K562 (cell line): ENCODE measurements around the gene YPEL2. TPM values are rescaled to one million over a fixed set of nuclear protein-coding genes. Genes with fewer than 3 reads are reported as not detected.

Source experiments
- ATAC-seq: fragments of 200-7000 bp; cut with Tn5 transposase; 3 replicates; pipeline ENCODE4 v1.9.1; 2020; ENCODE audit warnings: moderate library complexity
- BruUV-seq: library from RNA; stranded (reverse); fragments of 400-500 nt; replicated peaks from 2 replicates; lab custom pipeline; 2021; lab: Mats Ljungman, UMichigan
- CTCF ChIA-PET: fragments of 300-600 bp; formaldehyde crosslinking; extraction: SDS; loops from one replicate; lab custom pipeline; 2021; ENCODE audit warnings: low intra/inter-chr PET ratio; lab: Yijun Ruan, JAX
- POLR2A ChIA-PET: fragments of 300-600, 350-650 bp; sonication (Branson Sonifier 250); formaldehyde crosslinking; extraction: SDS; loops from one replicate; lab custom pipeline; 2021; ENCODE audit warnings: antibody characterized with exemption, inconsistent platforms; lab: Yijun Ruan, JAX
- DNase-seq, 4 experiments: peaks; one replicate each; pipeline versions ENCODE4 v3.0.0 to v3.0.0-alpha.2; 2011 to 2018; ENCODE audit warnings: low spot score in 3 of 4, mixed read lengths in 3 of 4; ENCODE audit errors: extremely low read depth in 1 of 4
- FAIRE-seq: peaks from 2 replicates; lab custom pipeline; 2011; peaks lifted over from hg19 to GRCh38; lab: Jason Lieb, UNC
- H2AFZ ChIP-seq: 2 replicates; pipeline ENCODE4 v1.6.0; 2011; ENCODE audit warnings: low read depth, low read length, control low read depth, inconsistent platforms
- H3K27ac ChIP-seq: fragments of 200-600 bp; 3 replicates; pipeline ENCODE4 v1.8.0; 2011; ENCODE audit warnings: low read depth, mild to moderate bottlenecking, control low read depth, inconsistent platforms, low read length, moderate library complexity, mixed read lengths; ENCODE audit errors: extremely low read depth
- H3K27me3 ChIP-seq, 2 experiments: fragments of 300-600 bp in 1 of 2; 2 replicates in 1 of 2; 3 replicates in 1 of 2; pipeline versions ENCODE4 v1.6.0 to v1.8.0; 2011; ENCODE audit warnings: inconsistent platforms in 2 of 2, low read length in 2 of 2, mild to moderate bottlenecking in 1 of 2, mixed read lengths in 1 of 2, moderate library complexity in 1 of 2; ENCODE audit not compliant: control insufficient read depth in 2 of 2, insufficient read depth in 2 of 2
- H3K36me3 ChIP-seq: fragments of 300-600 bp; 3 replicates; pipeline ENCODE4 v1.8.0; 2011; ENCODE audit warnings: mild to moderate bottlenecking, low read length, inconsistent platforms; ENCODE audit not compliant: control insufficient read depth, insufficient read depth
- H3K4me1 ChIP-seq, 2 experiments: fragments of 200-600 bp in 1 of 2; replicated peaks in 1 of 2; 2 replicates in 1 of 2; 3 replicates in 1 of 2; pipeline versions ENCODE4 v1.5.1 to v1.8.0; 2011; ENCODE audit warnings: inconsistent platforms in 2 of 2, low read length in 2 of 2, mild to moderate bottlenecking in 1 of 2, mixed read lengths in 1 of 2, moderate library complexity in 1 of 2; ENCODE audit not compliant: control insufficient read depth in 2 of 2, insufficient read depth in 2 of 2
- H3K4me2 ChIP-seq: 2 replicates; pipeline ENCODE4 v1.6.1; 2011; ENCODE audit warnings: low read length, control low read depth, inconsistent platforms, mixed read lengths; ENCODE audit not compliant: insufficient read depth
- H3K4me3 ChIP-seq: fragments of 200-600 bp; sonication (generic), shearing (Covaris generic); 2 replicates; pipeline ENCODE4 v1.5.1; 2016; ENCODE audit warnings: control low read depth, inconsistent platforms
- H3K79me2 ChIP-seq: fragments of 200-600 bp; 3 replicates; pipeline ENCODE4 v1.8.0; 2011; ENCODE audit warnings: low read length, inconsistent platforms; ENCODE audit not compliant: control insufficient read depth, insufficient read depth
- H3K9ac ChIP-seq, 2 experiments: 2 replicates each; pipeline versions ENCODE4 v1.6.0 to v1.6.1; 2011; ENCODE audit warnings: low read depth in 2 of 2, low read length in 2 of 2, control low read depth in 1 of 2, inconsistent platforms in 1 of 2, mild to moderate bottlenecking in 1 of 2, mixed read lengths in 1 of 2; ENCODE audit not compliant: insufficient read depth in 1 of 2
- H3K9me1 ChIP-seq: one replicate; pipeline ENCODE4 v1.6.0; 2011; ENCODE audit warnings: inconsistent platforms, mild to moderate bottlenecking, low read length, moderate library complexity; ENCODE audit not compliant: control insufficient read depth, insufficient read depth
- H3K9me3 ChIP-seq: replicated peaks from 2 replicates; pipeline ENCODE4 v1.5.1; 2011; ENCODE audit warnings: low read depth, low read length, inconsistent platforms; ENCODE audit not compliant: control insufficient read depth, insufficient read depth
- H4K20me1 ChIP-seq: replicated peaks from 2 replicates; pipeline ENCODE4 v1.6.1; 2011; ENCODE audit warnings: low read length, inconsistent platforms, mixed read lengths; ENCODE audit not compliant: control insufficient read depth, insufficient read depth
- ARID2 ChIP-seq: fragments of 450-650 bp; IDR thresholded peaks from 2 replicates; pipeline ENCODE4 v1.6.1; 2017; ENCODE audit warnings: antibody characterized with exemption, mild to moderate bottlenecking
- ATF1 ChIP-seq, 2 experiments: fragments of 450-650 bp in 1 of 2; IDR thresholded peaks; 2 replicates each; pipeline ENCODE4 v1.6.1; 2016; ENCODE audit warnings: missing compliant biosample characterization in 1 of 2, missing genetic modification characterization in 1 of 2
- CAMTA2 ChIP-seq: fragments of 250-450 bp; sonication (Bioruptor Pico); conservative IDR thresholded peaks from 2 replicates; pipeline ENCODE4 v1.5.1; 2022
- CC2D1A ChIP-seq: fragments of 450-650 bp; IDR thresholded peaks from 2 replicates; pipeline ENCODE4 v1.6.1; 2017; ENCODE audit warnings: mild to moderate bottlenecking
- DNMT1 ChIP-seq: fragments of 450-650 bp; IDR thresholded peaks from 2 replicates; pipeline ENCODE4 v1.6.1; 2016; ENCODE audit warnings: antibody characterized with exemption, mild to moderate bottlenecking
- ESRRA ChIP-seq: fragments of 450-650 bp; IDR thresholded peaks from 2 replicates; pipeline ENCODE4 v1.6.1; 2014; ENCODE audit warnings: low read depth, mild to moderate bottlenecking, moderate library complexity, borderline replicate concordance
- HMG20B ChIP-seq: fragments of 250-450 bp; sonication (Bioruptor Pico); IDR thresholded peaks from 2 replicates; pipeline ENCODE4 v1.5.0; 2021; ENCODE audit warnings: mild to moderate bottlenecking
- MEF2A ChIP-seq: IDR thresholded peaks from 2 replicates; pipeline ENCODE4 v1.6.1; 2011; ENCODE audit warnings: low read depth, mild to moderate bottlenecking, low read length, moderate library complexity; ENCODE audit not compliant: control insufficient read depth
- NCOA1 ChIP-seq: fragments of 450-650 bp; IDR thresholded peaks from 2 replicates; pipeline ENCODE4 v1.6.1; 2016; ENCODE audit warnings: low read depth
- NFXL1 ChIP-seq: fragments of 450-650 bp; formaldehyde crosslinking; IDR thresholded peaks from 2 replicates; pipeline ENCODE4 v1.4.0; 2021; ENCODE audit warnings: mild to moderate bottlenecking
- NR1H2 ChIP-seq: sonication (generic); formaldehyde crosslinking; IDR thresholded peaks from 2 replicates; pipeline ENCODE4 v1.4.0; 2020; ENCODE audit warnings: mild to moderate bottlenecking, missing genetic modification reagents
- RCOR1 ChIP-seq, 2 experiments: IDR thresholded peaks; 2 replicates each; pipeline ENCODE4 v1.6.1; 2012; ENCODE audit warnings: low read depth in 2 of 2, low read length in 2 of 2, borderline replicate concordance in 1 of 2, improper control_type of control experiment in 1 of 2
- ZNF445 ChIP-seq: fragments of 250-450 bp; sonication (Bioruptor Pico); IDR thresholded peaks from 2 replicates; pipeline ENCODE4 v1.4.0; 2020; ENCODE audit warnings: low read depth, mild to moderate bottlenecking, moderate library complexity
- WGBS: fragments of 100-300 bp; shearing (Covaris generic); methylation state at CpG from one replicate; pipeline ENCODE4 v1.1.6; 2016; ENCODE audit warnings: low coverage, mixed read lengths; ENCODE audit not compliant: insufficient coverage; ENCODE audit errors: missing lambda C conversion rate; 5-methylcytosine and 5-hydroxymethylcytosine counted together
- in situ Hi-C: fragments of 300-500 bp; cut with MboI; formaldehyde crosslinking; loops from 4 replicates; pipeline ENCODE4 v1.15.0; 2018; ENCODE audit warnings: inconsistent platforms, mixed read lengths
- intact Hi-C: fragments of 100-400 bp; cut with micrococcal nuclease; formaldehyde crosslinking; loops from 2 replicates; pipeline ENCODE4 v1.14.2; 2022
- polyA plus RNA-seq, 8 experiments: library from polyadenylated mRNA; depleted of rRNA in 4 of 8; stranded (reverse) in 5 of 8; unstranded in 3 of 8; fragments of >200 nt; fragmentation: Nextera tagmentation in 2 of 8; fragmentation: Illumina TruSeq in 1 of 8; extraction: Ambion mirVana in 2 of 8; extraction: Trizol in 1 of 8; gene quantifications; 2 replicates each; pipeline versions ENCODE4 v1.2.1 to v1.2.3, GENCODE V29; 2011 to 2014; ENCODE audit warnings: inconsistent platforms in 1 of 8, missing spikeins in 1 of 8
- total RNA-seq, 7 experiments: library from RNA; depleted of rRNA in 6 of 7; stranded (reverse); fragments of >200 nt in 6 of 7; fragmentation: Illumina TruSeq in 2 of 7; extraction: Trizol in 2 of 7; gene quantifications; 2 replicates each; pipeline versions ENCODE4 v1.2.1 to v1.2.3, GENCODE V29; 2011 to 2021; ENCODE audit warnings: low replicate concordance in 1 of 7
- TF ChIP-seq, protein P1 (sequence below), 2 experiments: IDR thresholded peaks; 2 replicates each; pipeline ENCODE4 v1.6.1; 2011; ENCODE audit warnings: borderline replicate concordance in 1 of 2, control low read depth in 1 of 2, low read depth in 1 of 2, low read length in 1 of 2, mild to moderate bottlenecking in 1 of 2, mixed read lengths in 1 of 2, moderate library complexity in 1 of 2; ENCODE audit not compliant: insufficient read depth in 1 of 2, insufficient read length in 1 of 2, poor library complexity in 1 of 2, severe bottlenecking in 1 of 2; ENCODE audit errors: extremely low read depth in 1 of 2

The YPEL2 gene
- total and polyA plus RNA-seq, 9 of the 15 experiments (the other 6 are each of a cell fraction or from before 2014, with no cell fraction given), result 0.11 to 2.4 (median 0.47) TPM

DNA sequence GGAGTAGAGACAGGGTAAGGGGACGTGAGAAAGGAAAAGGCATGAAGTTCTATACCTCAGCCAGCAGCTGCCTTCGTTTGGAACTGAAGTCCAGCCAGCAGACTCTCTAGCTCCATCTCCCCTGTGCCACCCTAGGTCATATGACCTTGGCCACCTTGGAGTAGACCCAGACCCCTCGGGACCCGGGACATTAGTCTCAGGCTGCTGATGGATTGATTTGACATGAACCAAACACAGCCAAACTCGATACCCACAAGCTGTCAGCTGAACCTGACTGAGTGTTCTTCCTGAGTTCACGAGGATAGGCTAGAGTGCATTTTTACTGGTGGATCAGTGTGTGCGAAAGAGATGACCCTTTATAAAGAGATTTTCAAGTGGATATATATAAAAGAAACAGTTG, 68.5 kb downstream of the YPEL2 start:
- no peaks in the 10 kb centered on the region for H3K79me2 ChIP-seq
- no peak for FAIRE-seq
- H3K9me1 ChIP-seq, result no peaks in the 10 kb centered on the region
- 7% methylated on average over 6 of the region's 7 CpGs for WGBS
- no peak for DNase-seq
- intact Hi-C loops, result loop anchor here (5.0 kb wide), 1 partner anchor 33 kb away; no protein-coding TSS in a partner anchor
- CTCF ChIA-PET, result no interaction called here
- no peak overlapping the region for H3K9ac ChIP-seq
- H3K27me3 ChIP-seq, result peaks cover 5 to 18% of the 10 kb centered on the region in 2 experiments; a peak in 4 of 5 replicates
- no peak overlapping the region for H3K4me3 ChIP-seq
- BruUV-seq, result no TSS peak
- no peak for TF ChIP-seq RCOR1 (IDR thresholded peaks at IDR 0.05; ENCODE audit: borderline replicate concordance in 1 of 2, low read depth in 2 of 2, low read length in 2 of 2)
- TF ChIP-seq ZNF445, result no peak
- in situ Hi-C loops, result no loop called here
- H2AFZ ChIP-seq, result no peak overlapping the region
- no peaks in the 10 kb centered on the region for H4K20me1 ChIP-seq
- no peaks in the 10 kb centered on the region for H3K4me1 ChIP-seq
- ATAC-seq, result no peak
- no peak overlapping the region for H3K4me2 ChIP-seq
- no peaks in the 10 kb centered on the region for H3K36me3 ChIP-seq
- H3K9me3 ChIP-seq, result no peaks in the 10 kb centered on the region
- H3K27ac ChIP-seq, result no peak overlapping the region
- POLR2A ChIA-PET, result interaction anchor here (0.6 kb wide), 1 partner anchor 8 kb away, joined by 5 read pairs; no protein-coding TSS in a partner anchor

DNA sequence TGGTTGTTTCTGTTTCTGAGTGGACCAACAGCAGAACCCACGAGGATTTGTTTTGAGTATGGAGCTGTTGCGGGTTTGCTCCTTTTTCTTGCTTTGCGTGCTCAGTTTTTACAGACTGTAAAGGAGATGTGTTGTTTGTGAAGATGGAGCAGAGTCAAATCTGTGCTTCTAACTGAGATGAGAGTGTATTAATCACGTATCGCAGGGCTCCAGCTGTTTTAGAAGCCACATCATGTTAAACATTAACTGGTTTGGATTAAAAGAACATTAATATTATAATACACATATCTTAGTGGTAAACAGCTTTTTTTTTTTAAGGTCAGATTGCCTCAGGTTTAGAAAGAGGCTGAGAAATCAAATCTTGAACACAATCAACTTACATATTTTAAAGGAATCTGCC, 69.4 kb downstream of the YPEL2 start:
- Histone ChIP-seq H3K79me2 (no peaks in the 10 kb centered on the region), H3K4me3 (no peak overlapping the region), H3K27ac (no peak overlapping the region), H3K4me2 (no peak overlapping the region), H3K9me1 (no peaks in the 10 kb centered on the region)
- no peak for FAIRE-seq
- no TSS peak for BruUV-seq
- 3% methylated on average over 5 of the region's 5 CpGs for WGBS
- no peak for TF ChIP-seq ATF1 (CRISPR knock-in tag; IDR thresholded peaks at IDR 0.05)
- no peak for TF ChIP-seq ATF1 (tag; IDR thresholded peaks at IDR 0.05)
- TF ChIP-seq NCOA1, result no peak
- TF ChIP-seq NFXL1 (CRISPR knock-in tag), result no peak
- no peak for TF ChIP-seq ARID2
- TF ChIP-seq CC2D1A, result no peak
- TF ChIP-seq DNMT1, result no peak
- TF ChIP-seq CAMTA2 (CRISPR knock-in tag), result no peak
- TF ChIP-seq, protein P1, sequence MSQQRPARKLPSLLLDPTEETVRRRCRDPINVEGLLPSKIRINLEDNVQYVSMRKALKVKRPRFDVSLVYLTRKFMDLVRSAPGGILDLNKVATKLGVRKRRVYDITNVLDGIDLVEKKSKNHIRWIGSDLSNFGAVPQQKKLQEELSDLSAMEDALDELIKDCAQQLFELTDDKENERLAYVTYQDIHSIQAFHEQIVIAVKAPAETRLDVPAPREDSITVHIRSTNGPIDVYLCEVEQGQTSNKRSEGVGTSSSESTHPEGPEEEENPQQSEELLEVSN (IDR thresholded peaks at IDR 0.05; ENCODE audit: borderline replicate concordance in 1 of 2, extremely low read depth in 1 of 2, insufficient read depth in 1 of 2, insufficient read length in 1 of 2, low read depth in 1 of 2, low read length in 1 of 2, poor library complexity in 1 of 2, severe bottlenecking in 1 of 2), result no peak
- no peak for TF ChIP-seq HMG20B (CRISPR knock-in tag)
- no peak for TF ChIP-seq ESRRA
- no peak for TF ChIP-seq MEF2A
- TF ChIP-seq NR1H2 (CRISPR knock-in tag), result no peak
- TF ChIP-seq, all 486 proteins: peak for 0
- intact Hi-C loops (loop anchor here (5.0 kb wide), 1 partner anchor 34 kb away; no protein-coding TSS in a partner anchor), in situ Hi-C loops (no loop called here)
- H4K20me1 ChIP-seq, result no peaks in the 10 kb centered on the region
- ChIA-PET POLR2A (interaction anchor here (0.8 to 1.1 kb wide), 2 partner anchors 9 to 11 kb away, joined by 3 read pairs; no protein-coding TSS in a partner anchor), CTCF (no interaction called here)
- H3K4me1 ChIP-seq, result no peaks in the 10 kb centered on the region
- ATAC-seq, result no peak
- no peak for DNase-seq
- H3K27me3 ChIP-seq, result peaks cover 3 to 15% of the 10 kb centered on the region in 2 experiments
- no peak overlapping the region for H3K9ac ChIP-seq
- H3K36me3 ChIP-seq, result no peaks in the 10 kb centered on the region
- no peak overlapping the region for H2AFZ ChIP-seq
- no peaks in the 10 kb centered on the region for H3K9me3 ChIP-seq
